ENCODE data around the gene RHBDD2. TPM values are rescaled to one million over a fixed set of nuclear protein-coding genes. Genes with fewer than 3 reads are reported as not detected.
"Not testable (repeated sequence)": the region's sequence is repeated elsewhere in the genome, so short reads cannot be mapped to it uniquely, and the experiment has no call there.

Gene RHBDD2
- total RNA-seq, 6 experiments from 2014 or later, result 24.4 to 56.1 (median 31.7) TPM

GRCh38 chr7:75844158-75844557 is 34.7 kb upstream of the RHBDD2 start:
- H3K4me3 ChIP-seq, result no peak overlapping the region
- ATAC-seq (no peak), DNase-seq (no peak)
- H3K27me3 ChIP-seq, result no peaks in the 10 kb centered on the region
- intact Hi-C loops (cut with DNase I), result no loop called here
- WGBS (ENCODE audit: insufficient coverage, low coverage, low lambda C conversion rate, missing lambda C conversion rate), result 80% methylated on average over 4 of the region's 5 CpGs
- H3K27ac ChIP-seq, result no peak overlapping the region
- H3K36me3 ChIP-seq, result no peaks in the 10 kb centered on the region
- TF ChIP-seq CTCF (IDR thresholded peaks at IDR 0.05) (no peak), POLR2A (IDR thresholded peaks at IDR 0.05) (no peak)
- H3K4me1 ChIP-seq, result no peaks in the 10 kb centered on the region
- H3K9me3 ChIP-seq, result no peaks in the 10 kb centered on the region

GRCh38 chr7:75845132-75845531 is 33.7 kb upstream of the RHBDD2 start:
- intact Hi-C loops (cut with DNase I); H3K9me3 ChIP-seq; H3K4me3 ChIP-seq; H3K27ac ChIP-seq; H3K27me3 ChIP-seq; ATAC-seq; H3K36me3 ChIP-seq; DNase-seq; H3K4me1 ChIP-seq: not testable (repeated sequence)
- WGBS (ENCODE audit: insufficient coverage, low coverage, low lambda C conversion rate, missing lambda C conversion rate), result 81% methylated on average over 4 of the region's 6 CpGs

- Histone ChIP-seq H3K27me3 (no peaks in the 10 kb centered on the region), H3K4me1 (no peaks in the 10 kb centered on the region), H3K4me3 (no peak overlapping the region), H3K27ac (no peak overlapping the region), H3K9me3 (no peaks in the 10 kb centered on the region), H3K36me3 (no peaks in the 10 kb centered on the region)
- intact Hi-C loops (cut with DNase I), result no loop called here
- no peak for TF ChIP-seq POLR2A (IDR thresholded peaks at IDR 0.05)
- TF ChIP-seq CTCF (IDR thresholded peaks at IDR 0.05), result no peak
- 61% methylated on average over 5 of the region's 7 CpGs for WGBS (ENCODE audit: insufficient coverage, low coverage, low lambda C conversion rate, missing lambda C conversion rate)
- peak; percentile 26 to 68 (median 50) for ATAC-seq
- DNase-seq, result no peak
These were observed 31.1 kb upstream of the RHBDD2 start for GRCh38 chr7:75847707-75848106.

GRCh38 chr7:75849573-75849972 is 29.3 kb upstream of the RHBDD2 start:
- no peak overlapping the region for H3K4me3 ChIP-seq
- DNase-seq (no peak), ATAC-seq (no peak)
- H3K4me1 ChIP-seq, result peaks cover 0 to 5% (median 0%) of the 10 kb centered on the region in 4 donors
- WGBS (ENCODE audit: insufficient coverage, low coverage, low lambda C conversion rate, missing lambda C conversion rate), result 29% methylated on average over 1 of the region's 3 CpGs
- no peaks in the 10 kb centered on the region for H3K27me3 ChIP-seq
- H3K9me3 ChIP-seq, result no peaks in the 10 kb centered on the region
- H3K36me3 ChIP-seq, result no peaks in the 10 kb centered on the region
- TF ChIP-seq CTCF (IDR thresholded peaks at IDR 0.05), result no peak
- no peak for TF ChIP-seq POLR2A (IDR thresholded peaks at IDR 0.05)
- intact Hi-C loops (cut with DNase I), result no loop called here
- H3K27ac ChIP-seq, result no peak overlapping the region

GRCh38 chr7:75850235-75850634 is 28.6 kb upstream of the RHBDD2 start:
- Histone ChIP-seq H3K9me3 (no peaks in the 10 kb centered on the region), H3K27ac (no peak overlapping the region), H3K4me1 (peaks cover 0 to 5% (median 0%) of the 10 kb centered on the region in 4 donors), H3K4me3 (no peak overlapping the region), H3K36me3 (no peaks in the 10 kb centered on the region), H3K27me3 (no peaks in the 10 kb centered on the region)
- ATAC-seq, result no peak
- DNase-seq, result no peak
- TF ChIP-seq CTCF (IDR thresholded peaks at IDR 0.05), result no peak
- TF ChIP-seq POLR2A (IDR thresholded peaks at IDR 0.05), result no peak
- intact Hi-C loops (cut with DNase I), result no loop called here
- 45% methylated on average over 4 of the region's 4 CpGs for WGBS (ENCODE audit: insufficient coverage, low coverage, low lambda C conversion rate, missing lambda C conversion rate)

Measured in right lobe of liver (tissue), 6 donors.